Skeletal muscle satellite cell (primary cell): ENCODE measurements around the gene SPATA24.
A peak's percentile ranks its signal among the peaks of the same experiment; 100 is the strongest.

Experiments
- H3K27me3 ChIP-seq: 2 replicates; pipeline ENCODE4 v1.7.0; 2013; ENCODE audit warnings: low read length; ENCODE audit not compliant: control insufficient read depth, insufficient read depth
- H3K36me3 ChIP-seq: 2 replicates; pipeline ENCODE4 v1.7.0; 2013; ENCODE audit warnings: mild to moderate bottlenecking, control low read depth, low read length; ENCODE audit not compliant: insufficient read depth
- H3K4me1 ChIP-seq: 2 replicates; pipeline ENCODE4 v1.7.0; 2013; ENCODE audit warnings: low read length; ENCODE audit not compliant: control insufficient read depth, insufficient read depth
- H3K4me2 ChIP-seq: 2 replicates; pipeline ENCODE4 v1.7.0; 2013; ENCODE audit warnings: mild to moderate bottlenecking, low read length
- H3K4me3 ChIP-seq: 2 replicates; pipeline ENCODE4 v1.7.0; 2013; ENCODE audit warnings: low read length
- H3K9ac ChIP-seq: 2 replicates; pipeline ENCODE4 v1.7.0; 2013; ENCODE audit warnings: mild to moderate bottlenecking, low read depth, low read length, moderate library complexity
- H3K9me3 ChIP-seq: replicated peaks from 2 replicates; pipeline ENCODE4 v1.7.0; 2013; ENCODE audit warnings: mild to moderate bottlenecking, control low read depth, low read length

The SPATA24 gene

GRCh38 chr5:139435676-139436075, 31.8 kb upstream of the SPATA24 start:
- Histone ChIP-seq H3K9ac (no peak overlapping the region), H3K9me3 (no peaks in the 10 kb centered on the region), H3K4me1 (peaks cover 10% of the 10 kb centered on the region), H3K4me3 (no peak overlapping the region), H3K4me2 (no peak overlapping the region), H3K27me3 (no peaks in the 10 kb centered on the region), H3K36me3 (no peaks in the 10 kb centered on the region)

- no peak overlapping the region for H3K4me3 ChIP-seq
- no peaks in the 10 kb centered on the region for H3K27me3 ChIP-seq
- no peak overlapping the region for H3K4me2 ChIP-seq
- H3K9ac ChIP-seq: no peak overlapping the region
- H3K9me3 ChIP-seq: no peaks in the 10 kb centered on the region
- H3K4me1 ChIP-seq: peaks cover 3% of the 10 kb centered on the region
- H3K36me3 ChIP-seq: peaks cover 3% of the 10 kb centered on the region
These were observed 27.8 kb upstream of the SPATA24 start for GRCh38 chr5:139431706-139432105.

DNA sequence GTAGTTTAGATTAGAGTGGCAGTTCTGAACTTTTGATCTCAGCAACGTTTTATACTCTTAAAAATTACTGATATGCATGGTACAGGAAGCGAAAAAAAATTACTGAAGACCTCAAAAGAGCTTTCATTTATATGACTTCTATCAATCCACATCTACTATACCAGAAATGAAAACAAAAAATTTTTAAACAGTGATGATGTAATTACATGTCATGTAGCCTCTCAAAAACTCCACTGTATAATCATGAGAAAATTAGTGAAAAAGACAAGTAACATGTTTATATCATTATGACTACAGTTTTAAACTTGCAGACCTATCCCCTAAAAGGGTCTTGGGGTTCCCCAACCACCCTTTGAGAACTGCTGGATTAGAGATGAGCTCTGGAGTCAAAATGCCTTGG, 26.1 kb upstream of the SPATA24 start:
- H3K4me2 ChIP-seq: no peak overlapping the region
- H3K4me3 ChIP-seq: no peak overlapping the region
- no peak overlapping the region for H3K9ac ChIP-seq
- H3K36me3 ChIP-seq: peaks cover 3% of the 10 kb centered on the region
- H3K9me3 ChIP-seq: no peaks in the 10 kb centered on the region
- no peaks in the 10 kb centered on the region for H3K27me3 ChIP-seq
- peaks cover 18% of the 10 kb centered on the region for H3K4me1 ChIP-seq

DNA sequence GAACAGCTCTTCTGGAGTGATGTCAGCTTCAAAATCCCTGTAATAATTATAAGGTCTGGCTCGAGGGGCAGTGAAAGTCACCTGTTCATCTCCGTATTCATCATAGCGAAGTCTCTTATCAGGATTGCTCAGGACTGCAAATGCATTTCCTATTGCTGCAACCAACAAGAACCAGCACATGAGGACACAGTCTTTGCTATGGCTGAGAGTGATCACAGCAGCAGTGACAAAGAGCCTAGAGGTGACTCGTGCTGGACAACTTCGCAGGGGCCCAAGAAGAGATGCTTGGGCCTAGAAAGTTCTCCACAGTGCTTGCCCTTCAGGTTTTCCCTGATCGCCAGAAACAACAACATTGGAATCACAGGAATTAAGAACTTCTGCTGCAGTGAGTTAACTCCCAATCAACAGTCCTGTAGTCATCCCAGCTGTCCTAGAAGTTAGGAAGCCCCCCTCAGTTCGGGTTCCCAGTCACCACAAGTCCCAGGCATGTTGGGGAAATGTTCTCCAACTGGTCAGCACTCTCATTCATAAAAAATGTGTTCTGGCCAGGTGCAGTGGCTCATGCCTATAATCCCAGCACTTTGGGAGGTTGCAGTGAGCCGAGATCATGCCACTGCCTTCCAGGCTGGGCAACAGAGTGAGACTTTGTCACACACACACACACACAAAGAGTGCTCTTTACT, 22.5 kb upstream of the SPATA24 start:
- no peaks in the 10 kb centered on the region for H3K9me3 ChIP-seq
- peak overlapping the region; percentile 30 for H3K9ac ChIP-seq
- H3K4me2 ChIP-seq: no peak overlapping the region
- H3K36me3 ChIP-seq: peaks cover 7% of the 10 kb centered on the region
- no peaks in the 10 kb centered on the region for H3K27me3 ChIP-seq
- H3K4me1 ChIP-seq: peaks cover 18% of the 10 kb centered on the region
- no peak overlapping the region for H3K4me3 ChIP-seq

GRCh38 chr5:139425497-139425896, 21.6 kb upstream of the SPATA24 start:
- H3K9ac ChIP-seq: peak overlapping the region; percentile 8
- no peak overlapping the region for H3K4me2 ChIP-seq
- H3K4me1 ChIP-seq: peaks cover 18% of the 10 kb centered on the region
- no peaks in the 10 kb centered on the region for H3K9me3 ChIP-seq
- no peak overlapping the region for H3K4me3 ChIP-seq
- H3K36me3 ChIP-seq: peaks cover 8% of the 10 kb centered on the region
- no peaks in the 10 kb centered on the region for H3K27me3 ChIP-seq

DNA sequence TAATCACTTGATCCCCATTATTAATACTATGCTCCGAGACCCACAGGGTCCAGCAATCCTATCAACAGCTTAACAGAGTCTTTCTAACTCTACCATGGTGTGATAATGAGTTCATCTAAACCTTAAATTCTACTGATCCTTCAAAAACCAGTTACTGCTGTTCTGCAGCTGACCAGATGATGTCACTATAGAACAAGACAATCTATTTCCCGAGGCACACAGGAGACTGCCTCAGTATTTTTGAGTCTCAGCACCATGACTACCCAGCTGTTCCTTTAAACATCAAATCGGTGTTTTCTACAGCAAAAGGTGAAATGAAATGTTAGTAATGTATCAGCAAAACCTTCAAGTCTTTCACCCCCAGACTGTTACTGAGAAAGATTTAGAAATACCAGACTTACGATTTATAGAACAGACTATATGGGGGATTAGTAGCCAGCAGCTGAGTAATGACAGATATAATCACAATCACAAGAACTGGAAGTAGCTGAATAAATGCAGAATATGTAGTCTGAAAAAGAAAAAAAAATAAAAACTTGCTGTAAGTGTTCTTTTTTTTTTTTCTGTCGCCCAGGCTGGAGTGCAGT, 18.5 kb upstream of the SPATA24 start:
- H3K4me1 ChIP-seq: peaks cover 18% of the 10 kb centered on the region
- H3K9me3 ChIP-seq: no peaks in the 10 kb centered on the region
- peaks cover 19% of the 10 kb centered on the region for H3K36me3 ChIP-seq
- no peaks in the 10 kb centered on the region for H3K27me3 ChIP-seq
- H3K4me2 ChIP-seq: no peak overlapping the region
- H3K4me3 ChIP-seq: no peak overlapping the region
- no peak overlapping the region for H3K9ac ChIP-seq

- Histone ChIP-seq H3K9me3 (no peaks in the 10 kb centered on the region), H3K9ac (no peak overlapping the region), H3K4me3 (no peak overlapping the region), H3K36me3 (peaks cover 15% of the 10 kb centered on the region), H3K27me3 (no peaks in the 10 kb centered on the region), H3K4me1 (peaks cover 9% of the 10 kb centered on the region), H3K4me2 (no peak overlapping the region)
These were observed 15.6 kb upstream of the SPATA24 start for GRCh38 chr5:139419226-139420192.

- H3K9me3 ChIP-seq: no peaks in the 10 kb centered on the region
- no peak overlapping the region for H3K4me2 ChIP-seq
- H3K36me3 ChIP-seq: peaks cover 15% of the 10 kb centered on the region
- H3K9ac ChIP-seq: no peak overlapping the region
- H3K4me1 ChIP-seq: peaks cover 9% of the 10 kb centered on the region
- H3K4me3 ChIP-seq: no peak overlapping the region
- no peaks in the 10 kb centered on the region for H3K27me3 ChIP-seq
These were observed 14.9 kb upstream of the SPATA24 start for GRCh38 chr5:139418793-139419192.

DNA sequence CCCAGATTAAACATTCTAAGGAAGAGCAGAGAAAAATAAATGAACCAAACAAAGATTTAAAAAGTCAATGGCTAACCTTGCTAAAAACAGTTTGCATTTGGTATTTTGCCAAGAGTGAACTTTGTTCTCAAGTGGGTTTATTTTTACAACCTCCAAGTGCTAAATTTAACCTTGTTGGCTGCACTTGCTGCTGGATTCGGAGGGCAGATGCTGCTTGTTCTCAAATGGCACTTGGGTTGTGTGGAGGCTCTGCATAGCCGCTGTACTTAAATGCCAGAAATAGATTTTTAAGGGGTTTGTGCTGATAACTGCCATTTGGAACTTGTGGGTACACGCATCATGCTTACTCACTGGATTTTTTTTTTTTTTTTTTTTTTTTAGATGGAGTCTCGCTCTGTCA, 13.3 kb upstream of the SPATA24 start:
- no peaks in the 10 kb centered on the region for H3K27me3 ChIP-seq
- peaks cover 15% of the 10 kb centered on the region for H3K36me3 ChIP-seq
- H3K4me3 ChIP-seq: no peak overlapping the region
- H3K4me1 ChIP-seq: peaks cover 9% of the 10 kb centered on the region
- no peaks in the 10 kb centered on the region for H3K9me3 ChIP-seq
- no peak overlapping the region for H3K9ac ChIP-seq
- no peak overlapping the region for H3K4me2 ChIP-seq

DNA sequence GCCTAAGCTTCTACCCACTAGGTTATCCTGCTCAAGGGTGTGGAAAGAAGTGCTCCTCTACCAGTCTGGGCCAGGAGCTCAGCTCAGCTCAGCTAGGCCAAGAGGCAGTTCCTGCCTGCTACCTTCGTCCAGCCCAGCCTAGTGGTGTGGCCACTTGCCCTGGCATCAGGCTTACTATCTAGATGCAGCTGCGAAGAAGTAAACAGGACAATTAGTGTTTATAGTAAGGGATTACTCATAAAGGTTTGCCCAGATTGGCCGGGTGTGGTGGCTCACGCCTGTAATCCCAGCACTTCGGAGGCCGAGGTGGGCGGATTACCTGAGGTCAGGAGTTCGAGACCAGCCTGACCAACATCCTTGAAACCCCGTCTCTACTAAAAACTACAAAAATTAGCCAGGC, 12.8 kb upstream of the SPATA24 start:
- Histone ChIP-seq H3K4me2 (no peak overlapping the region), H3K9ac (no peak overlapping the region), H3K4me1 (peaks cover 9% of the 10 kb centered on the region), H3K27me3 (no peaks in the 10 kb centered on the region), H3K4me3 (no peak overlapping the region), H3K9me3 (no peaks in the 10 kb centered on the region), H3K36me3 (peaks cover 15% of the 10 kb centered on the region)

DNA sequence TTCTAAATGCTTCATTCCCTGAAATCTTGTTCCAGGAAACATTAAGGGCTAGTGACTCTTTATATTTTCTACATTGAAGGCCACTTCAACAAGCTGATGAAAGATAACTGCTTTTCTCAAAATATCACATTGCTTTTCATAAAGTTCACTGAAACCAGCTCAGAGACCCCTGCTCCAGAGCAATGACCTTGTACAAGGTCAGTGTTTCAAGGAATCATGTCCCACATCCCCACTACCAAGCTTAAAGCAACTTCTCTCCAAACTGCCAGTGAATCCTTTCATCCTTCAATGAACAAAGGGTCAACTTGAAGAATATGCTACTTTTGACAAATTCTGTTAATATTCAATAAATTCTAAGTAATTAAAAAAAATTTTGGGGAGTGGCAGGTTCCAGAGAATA, 12.0 kb upstream of the SPATA24 start:
- no peak overlapping the region for H3K4me2 ChIP-seq
- no peaks in the 10 kb centered on the region for H3K27me3 ChIP-seq
- H3K36me3 ChIP-seq: peaks cover 15% of the 10 kb centered on the region
- no peak overlapping the region for H3K9ac ChIP-seq
- H3K9me3 ChIP-seq: no peaks in the 10 kb centered on the region
- H3K4me1 ChIP-seq: peaks cover 12% of the 10 kb centered on the region
- H3K4me3 ChIP-seq: no peak overlapping the region
